Esophagus squamous epithelium (tissue), 4 donors: ENCODE data around the gene POLR2E.

Experiments
- POLR2A ChIP-seq, 4 donors: fragments of 450-650 bp; IDR thresholded peaks; one replicate each; pipeline ENCODE4 v1.6.1; 2017; ENCODE audit warnings: antibody characterized with exemption in 4 of 4, mild to moderate bottlenecking in 4 of 4, moderate library complexity in 3 of 4
- TF ChIP-seq, protein P1 (sequence below), 6 experiments: fragments of 450-650 bp in 4 of 6; fragments of 200-600 bp in 2 of 6; sonication (generic) in 2 of 6; IDR thresholded peaks; one replicate each; pipeline ENCODE4 v1.5.1; 2016 to 2019; ENCODE audit warnings: antibody characterized with exemption in 6 of 6, mild to moderate bottlenecking in 4 of 6, moderate library complexity in 4 of 6

DNA sequence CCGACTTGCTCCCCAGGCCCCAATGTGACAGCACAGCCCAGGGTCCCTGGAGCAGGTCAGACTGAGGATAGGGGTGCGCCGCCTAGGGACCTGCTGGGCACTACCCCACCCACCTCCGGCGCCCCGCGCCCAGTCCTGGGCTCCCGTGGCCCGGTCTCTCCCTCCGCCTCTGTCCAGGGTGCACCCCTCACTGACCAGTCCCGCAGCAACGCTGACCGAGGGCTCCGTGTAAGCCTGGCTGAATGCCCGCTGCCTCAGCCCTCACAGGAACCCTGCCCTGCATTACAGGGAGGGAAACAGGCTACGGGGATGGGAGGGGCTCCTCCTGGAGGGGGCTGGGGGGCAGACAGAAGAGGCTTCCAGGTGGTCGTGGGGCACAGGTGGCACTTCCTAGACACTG is 40.3 kb upstream of the POLR2E start:
- TF ChIP-seq, protein P1, sequence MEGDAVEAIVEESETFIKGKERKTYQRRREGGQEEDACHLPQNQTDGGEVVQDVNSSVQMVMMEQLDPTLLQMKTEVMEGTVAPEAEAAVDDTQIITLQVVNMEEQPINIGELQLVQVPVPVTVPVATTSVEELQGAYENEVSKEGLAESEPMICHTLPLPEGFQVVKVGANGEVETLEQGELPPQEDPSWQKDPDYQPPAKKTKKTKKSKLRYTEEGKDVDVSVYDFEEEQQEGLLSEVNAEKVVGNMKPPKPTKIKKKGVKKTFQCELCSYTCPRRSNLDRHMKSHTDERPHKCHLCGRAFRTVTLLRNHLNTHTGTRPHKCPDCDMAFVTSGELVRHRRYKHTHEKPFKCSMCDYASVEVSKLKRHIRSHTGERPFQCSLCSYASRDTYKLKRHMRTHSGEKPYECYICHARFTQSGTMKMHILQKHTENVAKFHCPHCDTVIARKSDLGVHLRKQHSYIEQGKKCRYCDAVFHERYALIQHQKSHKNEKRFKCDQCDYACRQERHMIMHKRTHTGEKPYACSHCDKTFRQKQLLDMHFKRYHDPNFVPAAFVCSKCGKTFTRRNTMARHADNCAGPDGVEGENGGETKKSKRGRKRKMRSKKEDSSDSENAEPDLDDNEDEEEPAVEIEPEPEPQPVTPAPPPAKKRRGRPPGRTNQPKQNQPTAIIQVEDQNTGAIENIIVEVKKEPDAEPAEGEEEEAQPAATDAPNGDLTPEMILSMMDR (IDR thresholded peaks at IDR 0.05), result no peak
- no peak for TF ChIP-seq POLR2A (IDR thresholded peaks at IDR 0.05)
